ENCODE measurements around the gene PDCL3. TPM values are rescaled to one million over a fixed set of nuclear protein-coding genes. Genes with fewer than 3 reads are reported as not detected.
A peak's percentile ranks its signal among the peaks of the same experiment; 100 is the strongest.

PDCL3 gene
- polyA plus RNA-seq, 1 experiment, result 19.2 TPM

GRCh38 chr2:100563407-100564247, 834 bp downstream of the PDCL3 start:
- no peaks in the 10 kb centered on the region for H3K9me3 ChIP-seq (ENCODE audit: control insufficient read depth, insufficient read depth, low read length)
- peak overlapping the region; percentile 95 for H3K27ac ChIP-seq (ENCODE audit: low read depth, low read length)
- no peak for TF ChIP-seq CTCF (IDR thresholded peaks at IDR 0.05; ENCODE audit: low read depth, low read length)
- H3K27me3 ChIP-seq (ENCODE audit: control insufficient read depth, insufficient read depth, low read length), result peaks cover 2% of the 10 kb centered on the region
- ChIA-PET CTCF (interaction anchor here (0.6 to 1.4 kb wide), 5 partner anchors 9 to 244 kb away, joined by 3 to 5 read pairs (median 4); no protein-coding TSS in a partner anchor), POLR2A (interaction anchor here (0.6 to 1.7 kb wide), 10 partner anchors 14 to 1226 kb away, joined by 3 to 7 read pairs (median 3); partner anchors contain the start of genes CHST10, EIF5B and RPL31)
- peak overlapping the region; percentile 93 for H3K4me3 ChIP-seq (ENCODE audit: low read depth, low read length)
- DNase-seq (ENCODE audit: low read depth, low spot score), result no peak

GRCh38 chr2:100568989-100569388, 6.2 kb downstream of the PDCL3 start:
- POLR2A ChIA-PET, result interaction anchor here (0.7 kb wide), 2 partner anchors 68 to 822 kb away, joined by 3 read pairs; no protein-coding TSS in a partner anchor

GRCh38 chr2:100571668-100572067, 8.9 kb downstream of the PDCL3 start:
- no peak for TF ChIP-seq CTCF (IDR thresholded peaks at IDR 0.05; ENCODE audit: low read depth, low read length)
- Histone ChIP-seq H3K4me3 (ENCODE audit: low read depth, low read length) (no peak overlapping the region), H3K27me3 (ENCODE audit: control insufficient read depth, insufficient read depth, low read length) (no peaks in the 10 kb centered on the region), H3K27ac (ENCODE audit: low read depth, low read length) (no peak overlapping the region), H3K9me3 (ENCODE audit: control insufficient read depth, insufficient read depth, low read length) (no peaks in the 10 kb centered on the region)
- DNase-seq (ENCODE audit: low read depth, low spot score), result no peak
- ChIA-PET CTCF (interaction anchor here (1.1 to 1.5 kb wide), 2 partner anchors 9 to 309 kb away, joined by 3 to 4 read pairs; partner anchors contain the start of gene PDCL3), POLR2A (no interaction called here)

More at GRCh38 chr2:100568989-100569388, 6.2 kb downstream of the PDCL3 start:
- Histone ChIP-seq H3K27ac (ENCODE audit: low read depth, low read length) (no peak overlapping the region), H3K9me3 (ENCODE audit: control insufficient read depth, insufficient read depth, low read length) (no peaks in the 10 kb centered on the region), H3K27me3 (ENCODE audit: control insufficient read depth, insufficient read depth, low read length) (no peaks in the 10 kb centered on the region), H3K4me3 (ENCODE audit: low read depth, low read length) (no peak overlapping the region)
- CTCF ChIA-PET, result no interaction called here
- no peak for TF ChIP-seq CTCF (IDR thresholded peaks at IDR 0.05; ENCODE audit: low read depth, low read length)
- no peak for DNase-seq (ENCODE audit: low read depth, low spot score)

- H3K9me3 ChIP-seq (ENCODE audit: control insufficient read depth, insufficient read depth, low read length), result no peaks in the 10 kb centered on the region
- no peak overlapping the region for H3K4me3 ChIP-seq (ENCODE audit: low read depth, low read length)
- no peaks in the 10 kb centered on the region for H3K27me3 ChIP-seq (ENCODE audit: control insufficient read depth, insufficient read depth, low read length)
- ChIA-PET POLR2A (interaction anchor here (1.1 kb wide), 1 partner anchor 15 kb away, joined by 3 read pairs; no protein-coding TSS in a partner anchor), CTCF (no interaction called here)
- TF ChIP-seq CTCF (IDR thresholded peaks at IDR 0.05; ENCODE audit: low read depth, low read length), result no peak
- H3K27ac ChIP-seq (ENCODE audit: low read depth, low read length), result no peak overlapping the region
- no peak for DNase-seq (ENCODE audit: low read depth, low spot score)
Observed at GRCh38 chr2:100577777-100578176, 15.0 kb downstream of the PDCL3 start.
